Endothelial cell of umbilical vein (primary cell): Measurements from ENCODE around the gene TMEM114. TPM values are rescaled to one million over a fixed set of nuclear protein-coding genes. Genes with fewer than 3 reads are reported as not detected.

Experiments
- BruUV-seq: library from RNA; stranded (reverse); fragments of 400-500 nt; replicated peaks from 2 replicates; lab custom pipeline; 2021; lab: Mats Ljungman, UMichigan
- CTCF ChIA-PET: fragments of 300-600, 350-600 bp; sonication (Branson Sonifier 250); formaldehyde crosslinking; loops from one replicate; lab custom pipeline; 2021; ENCODE audit warnings: antibody characterized with exemption, inconsistent platforms; lab: Charles Lee
- POLR2A ChIA-PET: fragments of 300-600, 350-600 bp; sonication (Branson Sonifier 250); formaldehyde crosslinking; loops from one replicate; lab custom pipeline; 2021; ENCODE audit warnings: antibody characterized with exemption, inconsistent platforms; lab: Charles Lee
- DNase-seq: peaks from one replicate; pipeline ENCODE4 v3.0.0-alpha.2; 2011; ENCODE audit warnings: low read depth, low spot score
- FAIRE-seq: peaks from 2 replicates; lab custom pipeline; 2011; peaks lifted over from hg19 to GRCh38; lab: Jason Lieb, UNC
- H2AFZ ChIP-seq: 2 replicates; pipeline ENCODE4 v1.6.0; 2012; ENCODE audit warnings: low read depth, low read length, control low read depth, inconsistent platforms
- H3K27ac ChIP-seq: 2 replicates; pipeline ENCODE4 v1.5.1; 2011; ENCODE audit warnings: low read depth, mild to moderate bottlenecking, control low read depth, low read length, moderate library complexity; ENCODE audit not compliant: insufficient read depth
- H3K27me3 ChIP-seq, 2 experiments: 2 replicates each; pipeline versions ENCODE4 v1.6.0 to v1.6.1; 2011; ENCODE audit warnings: low read length in 2 of 2, mixed read lengths in 1 of 2; ENCODE audit not compliant: control insufficient read depth in 2 of 2, insufficient read depth in 2 of 2
- H3K36me3 ChIP-seq, 2 experiments: 2 replicates in 1 of 2; 3 replicates in 1 of 2; pipeline ENCODE4 v1.5.1; 2011; ENCODE audit warnings: low read length in 2 of 2, mild to moderate bottlenecking in 1 of 2, moderate library complexity in 1 of 2; ENCODE audit not compliant: control insufficient read depth in 2 of 2, insufficient read depth in 2 of 2; ENCODE audit errors: extremely low read depth in 1 of 2
- H3K4me1 ChIP-seq: 3 replicates; pipeline ENCODE4 v1.5.1; 2011; ENCODE audit warnings: mild to moderate bottlenecking, low read length; ENCODE audit not compliant: control insufficient read depth, insufficient read depth; ENCODE audit errors: extremely low read depth
- H3K4me2 ChIP-seq: 2 replicates; pipeline ENCODE4 v1.6.1; 2011; ENCODE audit warnings: low read length, control low read depth, mixed read lengths; ENCODE audit not compliant: insufficient read depth
- H3K4me3 ChIP-seq, 3 experiments: fragments of 200-600 bp in 1 of 3; sonication (generic), shearing (Covaris generic) in 1 of 3; replicated peaks in 1 of 3; 2 replicates each; pipeline ENCODE4 v1.5.1; 2011 to 2016; ENCODE audit warnings: control low read depth in 3 of 3, low read length in 3 of 3, mild to moderate bottlenecking in 2 of 3, inconsistent platforms in 1 of 3, low read depth in 1 of 3, moderate library complexity in 1 of 3; ENCODE audit not compliant: insufficient read depth in 1 of 3
- H3K79me2 ChIP-seq: 2 replicates; pipeline ENCODE4 v1.6.0; 2012; ENCODE audit warnings: low read length, inconsistent platforms; ENCODE audit not compliant: control insufficient read depth, insufficient read depth
- H3K9ac ChIP-seq: replicated peaks from 2 replicates; pipeline ENCODE3; 2011; ENCODE audit warnings: low read length, control low read depth; ENCODE audit not compliant: insufficient read depth; ENCODE audit errors: extremely low read depth
- H3K9me1 ChIP-seq: replicated peaks from 3 replicates; pipeline ENCODE4 v1.6.0; 2011; ENCODE audit warnings: mild to moderate bottlenecking, low read length; ENCODE audit not compliant: control insufficient read depth, insufficient read depth; ENCODE audit errors: extremely low read depth
- H3K9me3 ChIP-seq: replicated peaks from 2 replicates; pipeline ENCODE4 v1.5.1; 2012; ENCODE audit warnings: low read length, inconsistent platforms; ENCODE audit not compliant: control insufficient read depth, insufficient read depth
- H4K20me1 ChIP-seq: replicated peaks from 2 replicates; pipeline ENCODE3; 2011; ENCODE audit warnings: mild to moderate bottlenecking, low read length; ENCODE audit not compliant: control insufficient read depth, insufficient read depth; ENCODE audit errors: extremely low read depth
- EZH2 ChIP-seq: IDR thresholded peaks from 2 replicates; pipeline ENCODE4 v1.6.1; 2012; ENCODE audit warnings: borderline replicate concordance, low read depth, mild to moderate bottlenecking, moderate library complexity, low read length, inconsistent platforms; ENCODE audit not compliant: severe bottlenecking
- FOS ChIP-seq: IDR thresholded peaks from 2 replicates; pipeline ENCODE4 v1.6.1; 2011; ENCODE audit warnings: mild to moderate bottlenecking, low read length, moderate library complexity, borderline replicate concordance; ENCODE audit not compliant: insufficient read depth
- GATA2 ChIP-seq: IDR thresholded peaks from 2 replicates; pipeline ENCODE4 v1.7.0; 2011; ENCODE audit warnings: low read depth, mild to moderate bottlenecking, moderate library complexity, mixed read lengths, low read length; ENCODE audit not compliant: insufficient read length, insufficient read depth
- JUN ChIP-seq: IDR thresholded peaks from 2 replicates; pipeline ENCODE4 v1.6.1; 2011; ENCODE audit warnings: borderline replicate concordance, low read depth; ENCODE audit not compliant: insufficient read length, insufficient read depth
- MYC ChIP-seq: IDR thresholded peaks from one replicate; pipeline ENCODE4 v1.6.1; 2011; ENCODE audit warnings: mild to moderate bottlenecking, low read depth, low read length
- POLR2A ChIP-seq: IDR thresholded peaks from 2 replicates; pipeline ENCODE4 v1.6.1; 2012; ENCODE audit warnings: low read depth, mild to moderate bottlenecking, control low read depth, low read length
- POLR2AphosphoS5 ChIP-seq: IDR thresholded peaks from 2 replicates; pipeline ENCODE4 v1.6.1; 2012; ENCODE audit warnings: low read depth, mild to moderate bottlenecking, control low read depth, low read length, moderate library complexity; ENCODE audit not compliant: insufficient read depth
- dilution Hi-C: fragments of 300-500 bp; cut with MboI; formaldehyde crosslinking; loops from one replicate; pipeline ENCODE4 v1.15.0; 2019; ENCODE audit warnings: low sequenced_read_pairs; ENCODE audit not compliant: extremely low pct_ligation_motif_present
- intact Hi-C: fragments of 100-400 bp; cut with micrococcal nuclease; formaldehyde crosslinking; loops from one replicate; pipeline ENCODE4 v1.10.0; 2022
- polyA plus RNA-seq, 4 experiments: library from polyadenylated mRNA; depleted of rRNA in 3 of 4; stranded (reverse) in 3 of 4; unstranded in 1 of 4; fragments of >200 nt; gene quantifications; 2 replicates each; pipeline versions ENCODE4 v1.2.1 to v1.2.3, GENCODE V29; 2011 to 2012; ENCODE audit warnings: missing spikeins in 1 of 4
- total RNA-seq: library from RNA; stranded (reverse); gene quantifications from 2 replicates; pipeline ENCODE4 v1.2.3, GENCODE V29; 2021
- TF ChIP-seq, protein P1 (sequence below), 2 donors: IDR thresholded peaks; 1 replicate in 1 of 2; 2 replicates in 1 of 2; pipeline ENCODE4 v1.5.1; 2011; ENCODE audit warnings: low read length in 2 of 2, mild to moderate bottlenecking in 2 of 2, moderate library complexity in 2 of 2, control low read depth in 1 of 2, inconsistent platforms in 1 of 2, low read depth in 1 of 2; ENCODE audit not compliant: insufficient read depth in 1 of 2; ENCODE audit errors: extremely low read depth in 1 of 2
- TF ChIP-seq, protein P2 (sequence below): IDR thresholded peaks from 2 replicates; pipeline ENCODE4 v1.6.1; 2011; ENCODE audit not compliant: insufficient read depth, insufficient read length

The TMEM114 gene
- total and polyA plus RNA-seq, 2 donors (not counting 3 experiments of a cell fraction or from before 2014, with no cell fraction given) = not detected

DNA sequence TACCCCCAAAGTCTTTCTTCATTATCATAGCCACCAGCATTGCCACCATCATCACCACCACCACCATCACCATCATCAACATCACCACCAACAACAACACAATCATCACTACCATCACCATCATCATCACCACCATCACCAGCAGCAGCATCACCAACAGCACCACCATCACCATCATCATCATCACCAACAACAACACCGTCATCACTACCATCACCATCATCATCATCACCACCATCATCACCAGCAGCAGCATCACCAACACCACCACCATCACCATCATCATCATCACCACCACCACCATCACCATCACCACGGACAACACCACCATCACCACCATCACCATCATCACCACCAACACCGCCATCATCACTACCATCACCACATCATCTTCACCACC lies 500 bp upstream of the TMEM114 start:
- Histone ChIP-seq H3K9me1 (no peaks in the 10 kb centered on the region), H4K20me1 (no peaks in the 10 kb centered on the region), H3K79me2 (no peaks in the 10 kb centered on the region), H3K27me3 (peaks cover 19 to 24% of the 10 kb centered on the region in 2 experiments), H3K4me2 (no peak overlapping the region), H3K9me3 (no peaks in the 10 kb centered on the region), H3K27ac (no peak overlapping the region), H2AFZ (no peak overlapping the region), H3K4me1 (no peaks in the 10 kb centered on the region), H3K4me3 (no peak overlapping the region), H3K36me3 (no peaks in the 10 kb centered on the region), H3K9ac (no peak overlapping the region)
- dilution Hi-C loops (no loop called here), intact Hi-C loops (no loop called here)
- FAIRE-seq (no peak), DNase-seq (no peak)
- TF ChIP-seq MYC (no peak), POLR2AphosphoS5 (no peak), FOS (no peak), JUN (no peak), POLR2A (no peak), EZH2 (no peak), GATA2 (no peak)
- TF ChIP-seq, protein P1, sequence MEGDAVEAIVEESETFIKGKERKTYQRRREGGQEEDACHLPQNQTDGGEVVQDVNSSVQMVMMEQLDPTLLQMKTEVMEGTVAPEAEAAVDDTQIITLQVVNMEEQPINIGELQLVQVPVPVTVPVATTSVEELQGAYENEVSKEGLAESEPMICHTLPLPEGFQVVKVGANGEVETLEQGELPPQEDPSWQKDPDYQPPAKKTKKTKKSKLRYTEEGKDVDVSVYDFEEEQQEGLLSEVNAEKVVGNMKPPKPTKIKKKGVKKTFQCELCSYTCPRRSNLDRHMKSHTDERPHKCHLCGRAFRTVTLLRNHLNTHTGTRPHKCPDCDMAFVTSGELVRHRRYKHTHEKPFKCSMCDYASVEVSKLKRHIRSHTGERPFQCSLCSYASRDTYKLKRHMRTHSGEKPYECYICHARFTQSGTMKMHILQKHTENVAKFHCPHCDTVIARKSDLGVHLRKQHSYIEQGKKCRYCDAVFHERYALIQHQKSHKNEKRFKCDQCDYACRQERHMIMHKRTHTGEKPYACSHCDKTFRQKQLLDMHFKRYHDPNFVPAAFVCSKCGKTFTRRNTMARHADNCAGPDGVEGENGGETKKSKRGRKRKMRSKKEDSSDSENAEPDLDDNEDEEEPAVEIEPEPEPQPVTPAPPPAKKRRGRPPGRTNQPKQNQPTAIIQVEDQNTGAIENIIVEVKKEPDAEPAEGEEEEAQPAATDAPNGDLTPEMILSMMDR (IDR thresholded peaks at IDR 0.05; ENCODE audit: extremely low read depth in 1 of 2, insufficient read depth in 1 of 2, low read depth in 1 of 2, low read length in 2 of 2) = no peak
- TF ChIP-seq, protein P2, sequence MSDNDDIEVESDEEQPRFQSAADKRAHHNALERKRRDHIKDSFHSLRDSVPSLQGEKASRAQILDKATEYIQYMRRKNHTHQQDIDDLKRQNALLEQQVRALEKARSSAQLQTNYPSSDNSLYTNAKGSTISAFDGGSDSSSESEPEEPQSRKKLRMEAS = no peak
- POLR2A ChIA-PET = no interaction called here
- BruUV-seq = no TSS peak
- CTCF ChIA-PET = no interaction called here
